Lower lobe of right lung (tissue), 2 donors: Measurements from ENCODE around the gene FRMD3. TPM values are rescaled to one million over a fixed set of nuclear protein-coding genes. Genes with fewer than 3 reads are reported as not detected.

Source experiments
- ATAC-seq, 2 donors: fragments of 200-7000 bp; cut with Tn5 transposase; one replicate each; pipeline ENCODE4 v1.9.1; 2020 to 2022; ENCODE audit warnings: mild to moderate bottlenecking in 2 of 2, moderate library complexity in 2 of 2
- DNase-seq: peaks from one replicate; pipeline ENCODE4 v3.0.0-alpha.2; 2020
- H3K27ac ChIP-seq: fragments of 200-600 bp; one replicate; pipeline ENCODE4 v1.8.0; 2022
- H3K27me3 ChIP-seq: fragments of 200-600 bp; one replicate; pipeline ENCODE4 v1.8.0; 2022; ENCODE audit warnings: low read depth
- H3K36me3 ChIP-seq: fragments of 200-600 bp; one replicate; pipeline ENCODE4 v1.8.0; 2022; ENCODE audit warnings: mild to moderate bottlenecking
- H3K4me1 ChIP-seq: fragments of 200-600 bp; one replicate; pipeline ENCODE4 v1.8.0; 2022
- H3K4me3 ChIP-seq: fragments of 200-600 bp; one replicate; pipeline ENCODE4 v1.8.0; 2022; ENCODE audit warnings: mild to moderate bottlenecking
- H3K9me3 ChIP-seq: fragments of 200-600 bp; one replicate; pipeline ENCODE4 v1.8.0; 2022
- CTCF ChIP-seq: fragments of 200-600 bp; IDR thresholded peaks from one replicate; pipeline ENCODE4 v1.8.0; 2022; ENCODE audit warnings: antibody characterized with exemption, mild to moderate bottlenecking
- intact Hi-C: fragments of 100-400 bp; cut with DNase I; formaldehyde crosslinking; loops from one replicate; pipeline ENCODE4 v1.11.0; 2022
- total RNA-seq: library from RNA; stranded (reverse); fragmentation: NEBNext Ultra II Directional; extraction: Animal tissue kit (Norgen Biotek cat#: 25700); gene quantifications from one replicate; pipeline ENCODE4 v1.2.1, GENCODE V29; 2021
- donor health status: DM: no; HTN: yes; CAD: no; lungs with severe emphysema.

Gene FRMD3
- total RNA-seq, 1 donor from 2014 or later: 9.7 TPM

DNA sequence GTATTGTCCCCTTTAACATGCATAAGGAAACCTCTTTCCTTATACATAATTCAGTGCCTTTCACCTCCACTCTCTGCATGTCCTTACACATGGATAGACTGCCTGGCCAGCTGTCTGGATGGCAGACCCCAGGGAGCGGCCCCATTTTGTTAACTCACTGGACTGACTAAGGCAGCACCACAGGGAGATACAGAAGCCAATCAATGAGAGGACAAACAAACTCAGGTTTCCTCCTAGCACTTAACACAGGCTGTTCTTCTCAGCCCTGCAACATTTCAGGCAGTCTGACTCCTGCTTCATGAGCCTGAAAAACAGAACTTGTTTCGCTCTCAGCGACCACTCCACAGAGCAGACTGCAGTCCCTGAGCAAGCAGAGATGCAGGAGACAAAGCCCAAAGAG, 339.8 kb downstream of the FRMD3 start:
- H3K27me3 ChIP-seq: no peaks in the 10 kb centered on the region
- DNase-seq (no peak), ATAC-seq (no peak)
- no peaks in the 10 kb centered on the region for H3K9me3 ChIP-seq
- no peak overlapping the region for H3K4me3 ChIP-seq
- H3K36me3 ChIP-seq: no peaks in the 10 kb centered on the region
- H3K27ac ChIP-seq: no peak overlapping the region
- no peaks in the 10 kb centered on the region for H3K4me1 ChIP-seq
- intact Hi-C loops: no loop called here
- no peak for TF ChIP-seq CTCF

GRCh38 chr9:83197591-83197990, 340.6 kb downstream of the FRMD3 start:
- DNase-seq (no peak), ATAC-seq (no peak)

GRCh38 chr9:83196946-83197345, 341.3 kb downstream of the FRMD3 start:
- no peak for TF ChIP-seq CTCF
- H3K27me3 ChIP-seq: no peaks in the 10 kb centered on the region
- H3K4me1 ChIP-seq: no peaks in the 10 kb centered on the region
- ATAC-seq (no peak), DNase-seq (no peak)
- no peaks in the 10 kb centered on the region for H3K9me3 ChIP-seq
- no peaks in the 10 kb centered on the region for H3K36me3 ChIP-seq
- no peak overlapping the region for H3K27ac ChIP-seq
- H3K4me3 ChIP-seq: no peak overlapping the region
- intact Hi-C loops: no loop called here

More at GRCh38 chr9:83197591-83197990, 340.6 kb downstream of the FRMD3 start:
- H3K27ac ChIP-seq: no peak overlapping the region
- no peaks in the 10 kb centered on the region for H3K36me3 ChIP-seq
- no peaks in the 10 kb centered on the region for H3K9me3 ChIP-seq
- no peaks in the 10 kb centered on the region for H3K4me1 ChIP-seq
- no peak overlapping the region for H3K4me3 ChIP-seq
- TF ChIP-seq CTCF: no peak
- intact Hi-C loops: no loop called here
- no peaks in the 10 kb centered on the region for H3K27me3 ChIP-seq

Other genes with a start within 250 kb of the FRMD3 start
- 4.2 TPM for gene IDNK, start 84.7 kb upstream of the FRMD3 start, total RNA-seq
- 88.4 TPM for gene UBQLN1, start 169.6 kb upstream of the FRMD3 start, total RNA-seq